ENCODE data around the gene MYZAP. TPM values are rescaled to one million over a fixed set of nuclear protein-coding genes. Genes with fewer than 3 reads are reported as not detected.

The MYZAP gene
- polyA plus RNA-seq, 2 of the 4 experiments (the other 2 are of a cell fraction) = 1.2 to 2.4 TPM

DNA sequence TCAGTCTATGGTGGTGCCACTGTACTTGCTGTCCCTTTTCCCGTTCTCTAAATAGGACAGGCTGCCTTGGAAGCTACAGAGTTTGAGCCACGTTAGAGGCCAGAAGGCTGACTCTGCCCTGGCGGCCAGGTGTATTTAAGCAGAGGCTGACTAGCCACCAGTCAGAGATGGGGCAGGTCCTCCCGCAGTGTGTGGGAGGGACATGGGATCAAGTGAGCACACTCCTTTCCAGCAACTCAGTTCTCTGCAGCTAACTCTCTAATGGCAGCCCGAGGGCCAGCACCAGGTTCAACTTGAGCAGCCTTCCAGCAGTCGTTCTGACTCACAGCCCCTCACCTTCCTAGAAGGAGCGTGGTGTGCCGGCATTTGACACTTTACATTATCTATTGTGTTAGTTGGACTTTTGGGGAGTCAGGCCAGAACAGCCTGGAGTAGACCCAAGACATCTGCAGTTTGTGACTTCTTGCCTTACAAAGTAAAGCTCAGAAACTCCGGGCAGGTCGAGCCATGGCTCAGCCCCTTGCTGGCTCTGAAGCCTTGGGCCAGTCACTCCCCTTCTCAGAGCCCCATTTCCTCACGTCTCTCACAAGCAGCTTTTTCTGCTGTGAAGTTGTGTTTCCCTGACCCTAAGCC, 46.7 kb upstream of the MYZAP start:
- FAIRE-seq = no peak
- peaks cover 9% of the 10 kb centered on the region for H3K4me1 ChIP-seq
- H3K27ac ChIP-seq = no peak overlapping the region
- no peak overlapping the region for H3K4me3 ChIP-seq
- WGBS (ENCODE audit: missing lambda C conversion rate) = 79% methylated on average over 11 of the region's 11 CpGs
- no peak for DNase-seq (ENCODE audit: low read depth in 1 of 2, low spot score in 1 of 2)
- TF ChIP-seq TP53 (CRISPR knock-in tag; IDR thresholded peaks at IDR 0.05) = no peak
- ATAC-seq = no peak
- POLR2A ChIA-PET = no interaction called here
- H3K9me3 ChIP-seq = no peaks in the 10 kb centered on the region
- H3K4me2 ChIP-seq = no peak overlapping the region
- CTCF ChIA-PET = interaction anchor here (0.8 to 23.4 kb wide), 9 partner anchors 7 to 203 kb away, joined by 3 to 475 read pairs (median 7); no protein-coding TSS in a partner anchor

DNA sequence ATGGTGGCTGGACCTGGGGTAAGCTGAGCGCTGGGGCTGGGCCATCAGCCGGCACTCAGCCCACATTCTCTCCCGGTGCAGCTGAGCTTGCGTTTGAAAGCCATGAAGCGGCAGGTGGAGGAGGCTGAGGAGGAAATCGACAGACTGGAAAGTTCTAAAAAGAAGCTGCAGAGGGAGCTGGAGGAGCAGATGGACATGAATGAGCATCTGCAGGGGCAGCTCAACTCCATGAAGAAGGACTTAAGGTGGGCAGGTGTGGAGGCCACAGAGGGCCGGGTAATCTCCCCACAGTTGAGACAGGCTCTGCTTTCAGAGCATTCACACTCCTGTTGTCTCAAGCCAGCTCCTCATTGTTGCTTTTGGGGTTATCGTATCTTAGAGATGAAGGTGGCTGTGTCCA, 45.7 kb upstream of the MYZAP start:
- POLR2A ChIA-PET = no interaction called here
- no peak overlapping the region for H3K4me2 ChIP-seq
- peaks cover 17% of the 10 kb centered on the region for H3K4me1 ChIP-seq
- FAIRE-seq (no peak), DNase-seq (ENCODE audit: low read depth in 1 of 2, low spot score in 1 of 2) (no peak), ATAC-seq (no peak)
- 91% methylated on average over 8 of the region's 8 CpGs for WGBS (ENCODE audit: missing lambda C conversion rate)
- TF ChIP-seq TFCP2L1 (CRISPR knock-in tag; IDR thresholded peaks at IDR 0.05) (no peak), RAD21 (conservative IDR thresholded peaks at IDR 0.05 in 1 of 2, IDR thresholded peaks at IDR 0.05 in 1 of 2) (no peak; a peak in 1 of 5 replicates), RARB (CRISPR knock-in tag; IDR thresholded peaks at IDR 0.05) (no peak), POLR2A (IDR thresholded peaks at IDR 0.05; ENCODE audit: low read length) (no peak), KDM1A (IDR thresholded peaks at IDR 0.05; ENCODE audit: low read depth) (no peak), FOSB (CRISPR knock-in tag; IDR thresholded peaks at IDR 0.05) (no peak), ZSCAN20 (CRISPR knock-in tag; IDR thresholded peaks at IDR 0.05) (no peak), BHLHE40 (IDR thresholded peaks at IDR 0.05; ENCODE audit: low read depth, low read length) (no peak), HOXB5 (CRISPR knock-in tag; IDR thresholded peaks at IDR 0.05) (no peak), EP300 (IDR thresholded peaks at IDR 0.05) (no peak)
- TF ChIP-seq, protein P1, sequence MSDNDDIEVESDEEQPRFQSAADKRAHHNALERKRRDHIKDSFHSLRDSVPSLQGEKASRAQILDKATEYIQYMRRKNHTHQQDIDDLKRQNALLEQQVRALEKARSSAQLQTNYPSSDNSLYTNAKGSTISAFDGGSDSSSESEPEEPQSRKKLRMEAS (IDR thresholded peaks at IDR 0.05) = no peak
- TF ChIP-seq, protein P2, sequence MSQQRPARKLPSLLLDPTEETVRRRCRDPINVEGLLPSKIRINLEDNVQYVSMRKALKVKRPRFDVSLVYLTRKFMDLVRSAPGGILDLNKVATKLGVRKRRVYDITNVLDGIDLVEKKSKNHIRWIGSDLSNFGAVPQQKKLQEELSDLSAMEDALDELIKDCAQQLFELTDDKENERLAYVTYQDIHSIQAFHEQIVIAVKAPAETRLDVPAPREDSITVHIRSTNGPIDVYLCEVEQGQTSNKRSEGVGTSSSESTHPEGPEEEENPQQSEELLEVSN (IDR thresholded peaks at IDR 0.05; ENCODE audit: borderline replicate concordance, low read depth) = no peak
- TF ChIP-seq, protein P3, sequence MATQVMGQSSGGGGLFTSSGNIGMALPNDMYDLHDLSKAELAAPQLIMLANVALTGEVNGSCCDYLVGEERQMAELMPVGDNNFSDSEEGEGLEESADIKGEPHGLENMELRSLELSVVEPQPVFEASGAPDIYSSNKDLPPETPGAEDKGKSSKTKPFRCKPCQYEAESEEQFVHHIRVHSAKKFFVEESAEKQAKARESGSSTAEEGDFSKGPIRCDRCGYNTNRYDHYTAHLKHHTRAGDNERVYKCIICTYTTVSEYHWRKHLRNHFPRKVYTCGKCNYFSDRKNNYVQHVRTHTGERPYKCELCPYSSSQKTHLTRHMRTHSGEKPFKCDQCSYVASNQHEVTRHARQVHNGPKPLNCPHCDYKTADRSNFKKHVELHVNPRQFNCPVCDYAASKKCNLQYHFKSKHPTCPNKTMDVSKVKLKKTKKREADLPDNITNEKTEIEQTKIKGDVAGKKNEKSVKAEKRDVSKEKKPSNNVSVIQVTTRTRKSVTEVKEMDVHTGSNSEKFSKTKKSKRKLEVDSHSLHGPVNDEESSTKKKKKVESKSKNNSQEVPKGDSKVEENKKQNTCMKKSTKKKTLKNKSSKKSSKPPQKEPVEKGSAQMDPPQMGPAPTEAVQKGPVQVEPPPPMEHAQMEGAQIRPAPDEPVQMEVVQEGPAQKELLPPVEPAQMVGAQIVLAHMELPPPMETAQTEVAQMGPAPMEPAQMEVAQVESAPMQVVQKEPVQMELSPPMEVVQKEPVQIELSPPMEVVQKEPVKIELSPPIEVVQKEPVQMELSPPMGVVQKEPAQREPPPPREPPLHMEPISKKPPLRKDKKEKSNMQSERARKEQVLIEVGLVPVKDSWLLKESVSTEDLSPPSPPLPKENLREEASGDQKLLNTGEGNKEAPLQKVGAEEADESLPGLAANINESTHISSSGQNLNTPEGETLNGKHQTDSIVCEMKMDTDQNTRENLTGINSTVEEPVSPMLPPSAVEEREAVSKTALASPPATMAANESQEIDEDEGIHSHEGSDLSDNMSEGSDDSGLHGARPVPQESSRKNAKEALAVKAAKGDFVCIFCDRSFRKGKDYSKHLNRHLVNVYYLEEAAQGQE (IDR thresholded peaks at IDR 0.05) = no peak
- no peaks in the 10 kb centered on the region for H3K9me3 ChIP-seq
- H3K27ac ChIP-seq = no peak overlapping the region
- no peak overlapping the region for H3K4me3 ChIP-seq
- CTCF ChIA-PET = interaction anchor here (1.0 to 23.4 kb wide), 10 partner anchors 9 to 240 kb away, joined by 3 to 475 read pairs (median 5); no protein-coding TSS in a partner anchor

DNA sequence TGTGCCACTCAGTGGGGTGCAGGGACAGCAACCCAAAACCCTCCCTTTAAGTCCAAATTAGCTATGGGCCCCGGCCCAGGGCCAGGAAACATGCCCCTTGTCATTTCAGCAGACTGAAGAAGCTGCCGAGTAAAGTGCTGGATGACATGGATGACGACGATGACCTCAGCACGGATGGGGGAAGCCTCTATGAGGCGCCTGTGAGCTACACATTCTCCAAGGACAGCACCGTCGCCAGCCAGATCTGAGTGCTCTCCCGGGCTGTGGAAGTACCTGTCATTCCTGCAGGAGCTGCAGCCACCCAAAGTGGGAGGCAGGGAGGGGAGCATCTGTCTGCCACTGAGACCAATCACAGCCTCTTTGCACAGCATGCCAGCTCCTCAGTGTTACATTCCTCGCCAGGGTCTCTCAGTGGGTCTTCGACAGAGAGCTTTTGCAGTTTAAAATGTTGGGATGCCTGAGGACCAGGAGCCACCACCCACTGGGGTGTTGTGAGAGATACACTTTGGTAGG, 44.4 kb upstream of the MYZAP start:
- no peak for ATAC-seq
- H3K27ac ChIP-seq = no peak overlapping the region
- no peak for FAIRE-seq
- no peaks in the 10 kb centered on the region for H3K9me3 ChIP-seq
- 84% methylated on average over 11 of the region's 11 CpGs for WGBS (ENCODE audit: missing lambda C conversion rate)
- POLR2A ChIA-PET = no interaction called here
- H3K4me1 ChIP-seq = peaks cover 30% of the 10 kb centered on the region
- no peak for DNase-seq (ENCODE audit: low read depth in 1 of 2, low spot score in 1 of 2)
- TF ChIP-seq EP300 (IDR thresholded peaks at IDR 0.05) (no peak), HOXB13 (CRISPR knock-in tag; IDR thresholded peaks at IDR 0.05; ENCODE audit: low read depth) (no peak), NPAS2 (CRISPR knock-in tag; IDR thresholded peaks at IDR 0.05; ENCODE audit: borderline replicate concordance) (no peak), ZSCAN20 (CRISPR knock-in tag; IDR thresholded peaks at IDR 0.05) (no peak), CHD4 (IDR thresholded peaks at IDR 0.05; ENCODE audit: borderline replicate concordance) (no peak), BHLHE40 (IDR thresholded peaks at IDR 0.05; ENCODE audit: low read depth, low read length) (no peak), PHF8 (IDR thresholded peaks at IDR 0.05; ENCODE audit: borderline replicate concordance, low read depth) (no peak), EHF (CRISPR knock-in tag; IDR thresholded peaks at IDR 0.05) (no peak), FOSB (CRISPR knock-in tag; IDR thresholded peaks at IDR 0.05) (no peak), FOSL2 (IDR thresholded peaks at IDR 0.05) (no peak), FOSL2 (CRISPR knock-in tag; IDR thresholded peaks at IDR 0.05) (no peak), ESRRA (IDR thresholded peaks at IDR 0.05; ENCODE audit: borderline replicate concordance, low read length) (no peak), ZC3H11A (IDR thresholded peaks at IDR 0.05) (no peak), KDM1A (IDR thresholded peaks at IDR 0.05; ENCODE audit: low read depth) (no peak), ZFP36 (IDR thresholded peaks at IDR 0.05; ENCODE audit: borderline replicate concordance, partially characterized antibody) (no peak), SREBF2 (IDR thresholded peaks at IDR 0.05) (no peak)
- TF ChIP-seq, protein P4, sequence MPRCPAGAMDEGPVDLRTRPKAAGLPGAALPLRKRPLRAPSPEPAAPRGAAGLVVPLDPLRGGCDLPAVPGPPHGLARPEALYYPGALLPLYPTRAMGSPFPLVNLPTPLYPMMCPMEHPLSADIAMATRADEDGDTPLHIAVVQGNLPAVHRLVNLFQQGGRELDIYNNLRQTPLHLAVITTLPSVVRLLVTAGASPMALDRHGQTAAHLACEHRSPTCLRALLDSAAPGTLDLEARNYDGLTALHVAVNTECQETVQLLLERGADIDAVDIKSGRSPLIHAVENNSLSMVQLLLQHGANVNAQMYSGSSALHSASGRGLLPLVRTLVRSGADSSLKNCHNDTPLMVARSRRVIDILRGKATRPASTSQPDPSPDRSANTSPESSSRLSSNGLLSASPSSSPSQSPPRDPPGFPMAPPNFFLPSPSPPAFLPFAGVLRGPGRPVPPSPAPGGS (IDR thresholded peaks at IDR 0.05) = no peak
- TF ChIP-seq, protein P5, sequence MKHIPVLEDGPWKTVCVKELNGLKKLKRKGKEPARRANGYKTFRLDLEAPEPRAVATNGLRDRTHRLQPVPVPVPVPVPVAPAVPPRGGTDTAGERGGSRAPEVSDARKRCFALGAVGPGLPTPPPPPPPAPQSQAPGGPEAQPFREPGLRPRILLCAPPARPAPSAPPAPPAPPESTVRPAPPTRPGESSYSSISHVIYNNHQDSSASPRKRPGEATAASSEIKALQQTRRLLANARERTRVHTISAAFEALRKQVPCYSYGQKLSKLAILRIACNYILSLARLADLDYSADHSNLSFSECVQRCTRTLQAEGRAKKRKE (CRISPR knock-in tag; IDR thresholded peaks at IDR 0.05; ENCODE audit: low read depth) = no peak
- no peak overlapping the region for H3K4me2 ChIP-seq
- CTCF ChIA-PET = interaction anchor here (0.6 to 23.4 kb wide), 8 partner anchors 9 to 1052 kb away, joined by 3 to 475 read pairs (median 8); no protein-coding TSS in a partner anchor
- H3K4me3 ChIP-seq = no peak overlapping the region
